Measurements from ENCODE around the gene GUCY1B1. TPM values are rescaled to one million over a fixed set of nuclear protein-coding genes. Genes with fewer than 3 reads are reported as not detected.

Gene GUCY1B1
- total RNA-seq, 1 experiment from 2014 or later, result not detected

GRCh38 chr4:155787113-155787710, 28.4 kb downstream of the GUCY1B1 start:
- Mint-ChIP-seq H3K9me3 (ENCODE audit: unreplicated experiment) (no peaks in the 10 kb centered on the region), H3K27ac (ENCODE audit: unreplicated experiment) (no peak overlapping the region), H3K36me3 (ENCODE audit: insufficient read depth, unreplicated experiment) (no peaks in the 10 kb centered on the region), H3K4me1 (ENCODE audit: low read depth, unreplicated experiment) (no peaks in the 10 kb centered on the region), H3K4me3 (ENCODE audit: unreplicated experiment) (no peak overlapping the region), H3K27me3 (ENCODE audit: insufficient read depth, unreplicated experiment) (no peaks in the 10 kb centered on the region)
- Histone ChIP-seq H3K4me3 (ENCODE audit: low read depth, low read length) (no peak overlapping the region), H3K36me3 (ENCODE audit: control insufficient read depth, insufficient read depth, low read length) (no peaks in the 10 kb centered on the region), H3K9me3 (no peaks in the 10 kb centered on the region), H3K4me1 (peaks cover 6% of the 10 kb centered on the region; the same call in 1 of the 2 replicates), H3K27me3 (replicated peaks; ENCODE audit: control insufficient read depth, insufficient read depth, low read length) (no peaks in the 10 kb centered on the region)
- BruUV-seq (replicated peaks), result no TSS peak
- intact Hi-C loops (cut with micrococcal nuclease; ENCODE audit: unreplicated experiment), result loop anchor here (1.0 to 10.0 kb wide), 6 partner anchors 90 to 802 kb away; no protein-coding TSS in a partner anchor
- peak in 1 of 2 experiments; percentile 49 for DNase-seq
- ChIA-PET CTCF (interaction anchor here (0.6 to 1.0 kb wide), 5 partner anchors 13 to 384 kb away, joined by 3 to 6 read pairs (median 4); no protein-coding TSS in a partner anchor), POLR2A (no interaction called here)
- peak; percentile 50 to 77 for TF ChIP-seq CTCF (IDR thresholded peaks at IDR 0.05; ENCODE audit: insufficient read depth in 1 of 2, low read depth in 1 of 2, low read length in 1 of 2, severe bottlenecking in 1 of 2, unreplicated experiment in 1 of 2)

DNA sequence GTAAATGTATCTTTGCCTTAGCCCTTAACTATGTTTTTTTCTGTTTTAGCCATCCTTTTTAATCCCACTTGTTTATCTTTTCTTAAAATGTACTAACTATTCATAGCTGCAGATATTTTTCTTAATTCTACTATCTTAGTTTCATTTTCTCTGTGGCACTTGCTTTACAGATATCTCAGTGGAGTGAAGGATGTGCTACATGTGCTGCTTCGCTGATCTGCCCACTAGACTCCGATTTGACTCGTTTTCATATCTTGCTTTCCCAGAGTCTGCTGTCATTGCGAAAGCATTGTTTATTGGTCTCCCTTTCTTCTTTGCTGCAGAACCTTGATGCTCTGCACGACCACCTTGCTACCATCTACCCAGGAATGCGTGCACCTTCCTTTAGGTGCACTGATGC, 30.6 kb downstream of the GUCY1B1 start:
- POLR2A ChIA-PET, result no interaction called here
- no peak for DNase-seq
- H3K4me1 Mint-ChIP-seq (ENCODE audit: low read depth, unreplicated experiment), result no peaks in the 10 kb centered on the region
- H3K27ac Mint-ChIP-seq (ENCODE audit: unreplicated experiment), result no peak overlapping the region
- CTCF ChIA-PET, result no interaction called here
- no peak overlapping the region for H3K4me3 Mint-ChIP-seq (ENCODE audit: unreplicated experiment)
- no peaks in the 10 kb centered on the region for H3K9me3 Mint-ChIP-seq (ENCODE audit: unreplicated experiment)
- no peaks in the 10 kb centered on the region for H3K36me3 ChIP-seq (ENCODE audit: control insufficient read depth, insufficient read depth, low read length)
- BruUV-seq (replicated peaks), result no TSS peak
- intact Hi-C loops (cut with micrococcal nuclease; ENCODE audit: unreplicated experiment), result loop anchor here (5.0 to 10.0 kb wide), 3 partner anchors 92 to 805 kb away; no protein-coding TSS in a partner anchor
- H3K27me3 ChIP-seq (replicated peaks; ENCODE audit: control insufficient read depth, insufficient read depth, low read length), result no peaks in the 10 kb centered on the region
- H3K36me3 Mint-ChIP-seq (ENCODE audit: insufficient read depth, unreplicated experiment), result no peaks in the 10 kb centered on the region
- no peak for TF ChIP-seq CTCF (IDR thresholded peaks at IDR 0.05; ENCODE audit: insufficient read depth in 1 of 2, low read depth in 1 of 2, low read length in 1 of 2, severe bottlenecking in 1 of 2, unreplicated experiment in 1 of 2)
- no peaks in the 10 kb centered on the region for H3K27me3 Mint-ChIP-seq (ENCODE audit: insufficient read depth, unreplicated experiment)
- no peak overlapping the region for H3K4me3 ChIP-seq (ENCODE audit: low read depth, low read length)
- H3K4me1 ChIP-seq, result peaks cover 6% of the 10 kb centered on the region; the same call in 1 of the 2 replicates
- H3K9me3 ChIP-seq, result no peaks in the 10 kb centered on the region

GRCh38 chr4:155789982-155790381, 31.2 kb downstream of the GUCY1B1 start:
- Histone ChIP-seq H3K9me3 (no peaks in the 10 kb centered on the region), H3K4me3 (ENCODE audit: low read depth, low read length) (no peak overlapping the region), H3K4me1 (no peaks in the 10 kb centered on the region; the same call in 1 of the 2 replicates), H3K36me3 (ENCODE audit: control insufficient read depth, insufficient read depth, low read length) (no peaks in the 10 kb centered on the region), H3K27me3 (replicated peaks; ENCODE audit: control insufficient read depth, insufficient read depth, low read length) (no peaks in the 10 kb centered on the region)
- no peaks in the 10 kb centered on the region for H3K9me3 Mint-ChIP-seq (ENCODE audit: unreplicated experiment)
- TF ChIP-seq CTCF (IDR thresholded peaks at IDR 0.05; ENCODE audit: insufficient read depth in 1 of 2, low read depth in 1 of 2, low read length in 1 of 2, severe bottlenecking in 1 of 2, unreplicated experiment in 1 of 2), result no peak
- no TSS peak for BruUV-seq (replicated peaks)
- no peaks in the 10 kb centered on the region for H3K36me3 Mint-ChIP-seq (ENCODE audit: insufficient read depth, unreplicated experiment)
- POLR2A ChIA-PET, result no interaction called here
- intact Hi-C loops (cut with micrococcal nuclease; ENCODE audit: unreplicated experiment), result loop anchor here (5.0 to 10.0 kb wide), 3 partner anchors 93 to 805 kb away; no protein-coding TSS in a partner anchor
- no peak overlapping the region for H3K4me3 Mint-ChIP-seq (ENCODE audit: unreplicated experiment)
- H3K27ac Mint-ChIP-seq (ENCODE audit: unreplicated experiment), result no peak overlapping the region
- no peak for DNase-seq
- H3K4me1 Mint-ChIP-seq (ENCODE audit: low read depth, unreplicated experiment), result no peaks in the 10 kb centered on the region
- no peaks in the 10 kb centered on the region for H3K27me3 Mint-ChIP-seq (ENCODE audit: insufficient read depth, unreplicated experiment)
- CTCF ChIA-PET, result no interaction called here
